Tibial nerve (tissue), 4 donors: ENCODE data around the gene LCLAT1. TPM values are rescaled to one million over a fixed set of nuclear protein-coding genes. Genes with fewer than 3 reads are reported as not detected.

Experiments
- DNase-seq, 2 donors: peaks; one replicate each; pipeline ENCODE4 v3.0.0-alpha.2; 2019; ENCODE audit warnings: low spot score in 2 of 2
- H3K27ac ChIP-seq, 4 donors: fragments of 200-600 bp; sonication (generic) in 3 of 4; one replicate each; pipeline ENCODE4 v1.5.1; 2017 to 2019; ENCODE audit warnings: mild to moderate bottlenecking in 1 of 4
- H3K27me3 ChIP-seq, 2 donors: fragments of 200-600 bp; sonication (generic) in 1 of 2; one replicate each; pipeline versions ENCODE4 v1.5.1 to v1.6.0; 2017 to 2019
- H3K36me3 ChIP-seq, 3 donors: fragments of 200-600 bp; sonication (generic); one replicate each; pipeline ENCODE4 v1.5.1; 2018 to 2019
- H3K4me1 ChIP-seq, 4 donors: fragments of 200-600 bp; sonication (generic) in 3 of 4; one replicate each; pipeline ENCODE4 v1.5.1; 2017 to 2019
- H3K4me3 ChIP-seq, 4 donors: fragments of 200-600 bp; sonication (generic) in 3 of 4; one replicate each; pipeline ENCODE4 v1.5.1; 2017 to 2019; ENCODE audit warnings: mild to moderate bottlenecking in 1 of 4, moderate library complexity in 1 of 4
- H3K9me3 ChIP-seq, 4 donors: fragments of 200-600 bp; sonication (generic) in 3 of 4; one replicate each; pipeline ENCODE4 v1.5.1; 2017 to 2019
- CTCF ChIP-seq, 5 experiments: fragments of 200-600 bp in 3 of 5; fragments of 450-650 bp in 2 of 5; sonication (generic) in 3 of 5; IDR thresholded peaks; one replicate each; pipeline ENCODE4 v1.5.1; 2016 to 2019; ENCODE audit warnings: antibody characterized with exemption in 5 of 5, mild to moderate bottlenecking in 3 of 5, moderate library complexity in 2 of 5
- EP300 ChIP-seq, 2 donors: sonication (generic); formaldehyde crosslinking; IDR thresholded peaks; one replicate each; pipeline ENCODE4 v1.6.1; 2017; ENCODE audit warnings: antibody characterized with exemption in 2 of 2, mild to moderate bottlenecking in 1 of 2
- POLR2A ChIP-seq, 2 donors: fragments of 450-650 bp; IDR thresholded peaks; one replicate each; pipeline ENCODE4 v1.6.1; 2017; ENCODE audit warnings: antibody characterized with exemption in 2 of 2, mild to moderate bottlenecking in 2 of 2, moderate library complexity in 2 of 2
- WGBS, 2 donors: methylation state at CpG; one replicate each; pipeline ENCODE4 v1.1.5; 2018; 5-methylcytosine and 5-hydroxymethylcytosine counted together
- total RNA-seq, 4 donors: library from RNA; depleted of rRNA; stranded (reverse); fragments of >200 nt; gene quantifications; one replicate each; pipeline ENCODE4 v1.1.0, GENCODE V29; 2016

Gene LCLAT1
- total RNA-seq, 4 donors from 2014 or later = 8.4 to 15.9 (median 11.8) TPM

- no peaks in the 10 kb centered on the region for H3K9me3 ChIP-seq
- H3K4me3 ChIP-seq = no peak overlapping the region
- no peaks in the 10 kb centered on the region for H3K27me3 ChIP-seq
- DNase-seq = no peak
- WGBS, 2 donors = 92 to 96% methylated on average over 2 of the region's 2 CpGs
- no peaks in the 10 kb centered on the region for H3K4me1 ChIP-seq
- H3K27ac ChIP-seq = no peak overlapping the region
- TF ChIP-seq POLR2A (IDR thresholded peaks at IDR 0.05) (no peak), EP300 (IDR thresholded peaks at IDR 0.05) (no peak), CTCF (IDR thresholded peaks at IDR 0.05) (no peak)
- H3K36me3 ChIP-seq = no peaks in the 10 kb centered on the region
These were observed 144.1 kb downstream of the LCLAT1 start for GRCh38 chr2:30591186-30591585.

- Histone ChIP-seq H3K27ac (no peak overlapping the region), H3K36me3 (no peaks in the 10 kb centered on the region), H3K9me3 (peaks cover 0 to 17% (median 0%) of the 10 kb centered on the region in 4 donors), H3K4me1 (no peaks in the 10 kb centered on the region), H3K4me3 (no peak overlapping the region), H3K27me3 (no peaks in the 10 kb centered on the region)
- 62 to 64% methylated on average over 1 of the region's 1 CpG for WGBS, 2 donors
- TF ChIP-seq POLR2A (IDR thresholded peaks at IDR 0.05) (no peak), EP300 (IDR thresholded peaks at IDR 0.05) (no peak), CTCF (IDR thresholded peaks at IDR 0.05) (no peak)
- DNase-seq = no peak
These were observed 154.3 kb downstream of the LCLAT1 start for GRCh38 chr2:30601375-30601774.

GRCh38 chr2:30605197-30605596, 158.2 kb downstream of the LCLAT1 start:
- H3K36me3 ChIP-seq = no peaks in the 10 kb centered on the region
- TF ChIP-seq CTCF (IDR thresholded peaks at IDR 0.05) (no peak), EP300 (IDR thresholded peaks at IDR 0.05) (no peak), POLR2A (IDR thresholded peaks at IDR 0.05) (no peak)
- H3K27ac ChIP-seq = no peak overlapping the region
- H3K4me3 ChIP-seq = no peak overlapping the region
- no peaks in the 10 kb centered on the region for H3K4me1 ChIP-seq
- 70% methylated on average over 3 of the region's 3 CpGs for WGBS, 2 donors
- H3K27me3 ChIP-seq = no peaks in the 10 kb centered on the region
- no peak for DNase-seq
- peaks cover 0 to 3% (median 0%) of the 10 kb centered on the region in 4 donors for H3K9me3 ChIP-seq

- no peak for DNase-seq
- TF ChIP-seq EP300 (IDR thresholded peaks at IDR 0.05) = no peak
- TF ChIP-seq POLR2A (IDR thresholded peaks at IDR 0.05) = no peak
- no peak for TF ChIP-seq CTCF (IDR thresholded peaks at IDR 0.05)
- Histone ChIP-seq H3K4me1 (no peaks in the 10 kb centered on the region), H3K36me3 (no peaks in the 10 kb centered on the region), H3K4me3 (no peak overlapping the region), H3K27ac (no peak overlapping the region), H3K9me3 (no peaks in the 10 kb centered on the region), H3K27me3 (no peaks in the 10 kb centered on the region)
- 74 to 95% methylated on average over 1 of the region's 1 CpG for WGBS, 2 donors
These were observed 161.6 kb downstream of the LCLAT1 start for GRCh38 chr2:30608643-30609042.

- H3K36me3 ChIP-seq = no peaks in the 10 kb centered on the region
- no peaks in the 10 kb centered on the region for H3K9me3 ChIP-seq
- DNase-seq = no peak
- no peaks in the 10 kb centered on the region for H3K27me3 ChIP-seq
- H3K4me1 ChIP-seq = no peaks in the 10 kb centered on the region
- TF ChIP-seq EP300 (IDR thresholded peaks at IDR 0.05) (no peak), POLR2A (IDR thresholded peaks at IDR 0.05) (no peak), CTCF (IDR thresholded peaks at IDR 0.05) (no peak)
- 66 to 72% methylated on average over 4 of the region's 4 CpGs for WGBS, 2 donors
- no peak overlapping the region for H3K27ac ChIP-seq
- H3K4me3 ChIP-seq = no peak overlapping the region
These were observed 164.5 kb downstream of the LCLAT1 start for GRCh38 chr2:30611583-30611982.
